H1 (cell line): ENCODE measurements around the gene CPNE8. TPM values are rescaled to one million over a fixed set of nuclear protein-coding genes. Genes with fewer than 3 reads are reported as not detected.

Experiments used
- CTCF ChIA-PET: fragments of 300-600 bp; sonication (Branson Sonifier 250); formaldehyde crosslinking; loops from one replicate; lab custom pipeline; 2021; ENCODE audit not compliant: partially characterized antibody; lab: Charles Lee
- POLR2A ChIA-PET: fragments of 300-600 bp; sonication (Branson Sonifier 250); formaldehyde crosslinking; loops from one replicate; lab custom pipeline; 2021; ENCODE audit warnings: inconsistent platforms; ENCODE audit not compliant: partially characterized antibody; lab: Charles Lee
- DNase-seq, 2 experiments: peaks; one replicate each; pipeline versions ENCODE4 v3.0.0 to v3.0.0-alpha.2; 2010 to 2022; ENCODE audit warnings: low spot score in 2 of 2, low read depth in 1 of 2, mixed read lengths in 1 of 2
- FAIRE-seq: peaks from 2 replicates; lab custom pipeline; 2011; peaks lifted over from hg19 to GRCh38; lab: Jason Lieb, UNC
- H2AFZ ChIP-seq: 2 replicates; pipeline ENCODE4 v1.8.1; 2012; ENCODE audit warnings: low read length, inconsistent platforms
- H2AK5ac ChIP-seq: 2 replicates; pipeline ENCODE4 v1.6.1; 2013; ENCODE audit warnings: low read depth, low read length
- H2BK120ac ChIP-seq: replicated peaks from 2 replicates; pipeline ENCODE3; 2013; ENCODE audit warnings: low read depth, low read length, inconsistent platforms
- H2BK12ac ChIP-seq: 2 replicates; pipeline ENCODE4 v1.6.1; 2013; ENCODE audit warnings: low read depth, low read length
- H2BK15ac ChIP-seq: 2 replicates; pipeline ENCODE4 v1.6.1; 2013; ENCODE audit warnings: low read length
- H2BK20ac ChIP-seq: 2 replicates; pipeline ENCODE4 v1.6.1; 2013; ENCODE audit warnings: low read length
- H2BK5ac ChIP-seq: 2 replicates; pipeline ENCODE4 v1.6.1; 2013; ENCODE audit warnings: low read depth, low read length
- H3K14ac ChIP-seq: 2 replicates; pipeline ENCODE4 v1.6.1; 2013; ENCODE audit warnings: inconsistent platforms; ENCODE audit not compliant: insufficient read length
- H3K18ac ChIP-seq: 2 replicates; pipeline ENCODE4 v1.6.1; 2013; ENCODE audit warnings: low read length; ENCODE audit errors: extremely low read depth
- H3K23ac ChIP-seq: 2 replicates; pipeline ENCODE4 v1.6.1; 2013; ENCODE audit warnings: inconsistent platforms; ENCODE audit not compliant: insufficient read length
- H3K23me2 ChIP-seq: 2 replicates; pipeline ENCODE4 v1.6.1; 2013; ENCODE audit warnings: low read depth, low read length
- H3K27ac ChIP-seq: 2 replicates; pipeline ENCODE4 v1.6.1; 2011; ENCODE audit warnings: low read depth, low read length, inconsistent platforms
- H3K27me3 ChIP-seq, 4 experiments: replicated peaks in 1 of 4; 1 replicate in 1 of 4; 2 replicates in 3 of 4; pipeline versions ENCODE4 v1.6.1 to v1.8.1; 2011 to 2013; ENCODE audit warnings: low read length in 3 of 4, mild to moderate bottlenecking in 3 of 4, inconsistent platforms in 2 of 4, mixed read lengths in 2 of 4, moderate library complexity in 1 of 4; ENCODE audit not compliant: control insufficient read depth in 3 of 4, insufficient read depth in 3 of 4; ENCODE audit errors: extremely low read depth in 1 of 4
- H3K36me3 ChIP-seq, 4 experiments: 2 replicates each; pipeline versions ENCODE4 v1.6.1 to v1.8.1; 2011 to 2013; ENCODE audit warnings: mild to moderate bottlenecking in 4 of 4, low read length in 3 of 4, moderate library complexity in 2 of 4, control low read depth in 1 of 4, inconsistent platforms in 1 of 4; ENCODE audit not compliant: insufficient read depth in 4 of 4, control insufficient read depth in 2 of 4
- H3K4ac ChIP-seq: replicated peaks from 2 replicates; pipeline ENCODE3; 2013; ENCODE audit warnings: low read length, low read depth, mixed read lengths, inconsistent platforms; ENCODE audit not compliant: insufficient read length
- H3K4me1 ChIP-seq, 4 experiments: replicated peaks in 1 of 4; 1 replicate in 1 of 4; 2 replicates in 3 of 4; pipeline versions ENCODE4 v1.6.1 to v1.8.1; 2011 to 2013; ENCODE audit warnings: low read length in 3 of 4, inconsistent platforms in 2 of 4, mixed read lengths in 1 of 4; ENCODE audit not compliant: insufficient read depth in 4 of 4, control insufficient read depth in 3 of 4
- H3K4me2 ChIP-seq, 2 experiments: 2 replicates each; pipeline versions ENCODE4 v1.6.1 to v1.8.1; 2011 to 2013; ENCODE audit warnings: low read depth in 2 of 2, low read length in 2 of 2, control low read depth in 1 of 2, inconsistent platforms in 1 of 2, mild to moderate bottlenecking in 1 of 2; ENCODE audit not compliant: insufficient read depth in 1 of 2
- H3K4me3 ChIP-seq, 4 experiments: fragments of 200-600, 300-600 bp in 1 of 4; sonication (generic), shearing (Covaris generic), sonication (Bioruptor Twin) in 1 of 4; 2 replicates each; pipeline versions ENCODE4 v1.5.1 to v1.8.1; 2011 to 2016; ENCODE audit warnings: low read length in 4 of 4, low read depth in 3 of 4, control low read depth in 2 of 4, inconsistent platforms in 2 of 4, mild to moderate bottlenecking in 2 of 4, mixed read lengths in 1 of 4, moderate library complexity in 1 of 4; ENCODE audit not compliant: insufficient read depth in 2 of 4; ENCODE audit errors: extremely low read depth in 1 of 4
- H3K56ac ChIP-seq: replicated peaks from 2 replicates; pipeline ENCODE3; 2013; ENCODE audit warnings: low read depth, mild to moderate bottlenecking, mixed read lengths, low read length, inconsistent platforms; ENCODE audit not compliant: insufficient read length
- H3K79me1 ChIP-seq: 2 replicates; pipeline ENCODE4 v1.6.1; 2013; ENCODE audit warnings: low read depth, low read length, control low read depth
- H3K79me2 ChIP-seq, 2 experiments: 2 replicates each; pipeline versions ENCODE4 v1.6.1 to v1.8.1; 2012 to 2013; ENCODE audit warnings: low read length in 2 of 2, mild to moderate bottlenecking in 2 of 2, inconsistent platforms in 1 of 2; ENCODE audit not compliant: insufficient read depth in 2 of 2, control insufficient read depth in 1 of 2
- H3K9ac ChIP-seq, 4 experiments: replicated peaks in 1 of 4; 1 replicate in 1 of 4; 2 replicates in 3 of 4; pipeline versions ENCODE4 v1.6.1 to v1.8.1; 2011 to 2013; ENCODE audit warnings: low read depth in 3 of 4, low read length in 3 of 4, control low read depth in 2 of 4, mild to moderate bottlenecking in 2 of 4, moderate library complexity in 2 of 4, inconsistent platforms in 1 of 4; ENCODE audit errors: extremely low read depth in 1 of 4
- H3K9me3 ChIP-seq, 2 experiments: 2 replicates each; pipeline versions ENCODE4 v1.6.1 to v1.8.1; 2012 to 2013; ENCODE audit warnings: mild to moderate bottlenecking in 2 of 2, moderate library complexity in 2 of 2, control low read depth in 1 of 2, inconsistent platforms in 1 of 2, low read depth in 1 of 2, low read length in 1 of 2, mixed read lengths in 1 of 2; ENCODE audit not compliant: insufficient read depth in 2 of 2
- H4K20me1 ChIP-seq, 2 experiments: replicated peaks in 1 of 2; 2 replicates each; pipeline versions ENCODE3 to v1.8.1; 2011 to 2013; ENCODE audit warnings: inconsistent platforms in 2 of 2, low read length in 2 of 2, mild to moderate bottlenecking in 1 of 2; ENCODE audit not compliant: insufficient read depth in 2 of 2, control insufficient read depth in 1 of 2
- H4K5ac ChIP-seq: 2 replicates; pipeline ENCODE4 v1.6.1; 2013; ENCODE audit warnings: low read length, low read depth, mixed read lengths, inconsistent platforms; ENCODE audit not compliant: insufficient read length
- H4K8ac ChIP-seq: 2 replicates; pipeline ENCODE4 v1.8.0; 2013; ENCODE audit warnings: mild to moderate bottlenecking, moderate library complexity, low read length, inconsistent platforms; ENCODE audit not compliant: insufficient read depth; ENCODE audit errors: extremely low read depth
- H4K91ac ChIP-seq: replicated peaks from 2 replicates; pipeline ENCODE3; 2013; ENCODE audit warnings: low read length, mixed read lengths, inconsistent platforms; ENCODE audit not compliant: insufficient read length
- CTBP2 ChIP-seq: IDR thresholded peaks from 2 replicates; pipeline ENCODE4 v1.7.0; 2011; ENCODE audit warnings: borderline replicate concordance, mild to moderate bottlenecking, moderate library complexity, mixed read lengths, low read length; ENCODE audit not compliant: insufficient read depth, insufficient read length
- CTCF ChIP-seq, 3 experiments: IDR thresholded peaks; 1 replicate in 2 of 3; 2 replicates in 1 of 3; pipeline versions ENCODE4 v1.5.1 to v1.6.1; 2011; ENCODE audit warnings: low read length in 3 of 3, mild to moderate bottlenecking in 3 of 3, inconsistent platforms in 2 of 3, low read depth in 1 of 3, moderate library complexity in 1 of 3; ENCODE audit not compliant: insufficient read depth in 1 of 3; ENCODE audit errors: control extremely low read depth in 1 of 3
- E2F6 ChIP-seq: IDR thresholded peaks from 2 replicates; pipeline ENCODE4 v1.6.1; 2012; ENCODE audit warnings: inconsistent platforms
- SAP30 ChIP-seq: fragments of 300-600 bp; sonication (generic); IDR thresholded peaks from 2 replicates; pipeline ENCODE4 v1.7.1; 2012; ENCODE audit warnings: low read length, moderate library complexity, mild to moderate bottlenecking, inconsistent platforms; ENCODE audit not compliant: insufficient read depth, insufficient replicate concordance
- USF2 ChIP-seq: IDR thresholded peaks from 2 replicates; pipeline ENCODE4 v1.6.1; 2011; ENCODE audit warnings: low read length, improper control_type of control experiment
- WGBS, 2 experiments: shearing (Covaris generic) in 1 of 2; methylation state at CpG; one replicate each; pipeline versions ENCODE4 v1.1.6 to v1.1.7; 2013 to 2015; ENCODE audit warnings: low lambda C conversion rate in 2 of 2, mixed read lengths in 2 of 2, inconsistent platforms in 1 of 2, low coverage in 1 of 2, missing lambda C conversion rate in 1 of 2; ENCODE audit not compliant: insufficient replicate concordance in 2 of 2, insufficient coverage in 1 of 2, insufficient read length in 1 of 2; ENCODE audit errors: extremely low coverage in 1 of 2, missing lambda C conversion rate in 1 of 2; 5-methylcytosine and 5-hydroxymethylcytosine counted together
- polyA plus RNA-seq, 7 experiments: library from polyadenylated mRNA; depleted of rRNA in 3 of 7; stranded (reverse) in 5 of 7; unstranded in 2 of 7; fragments of >200 nt in 5 of 7; fragments of 200-250 nt in 2 of 7; gene quantifications; 1 replicate in 5 of 7; 2 replicates in 1 of 7; 4 replicates in 1 of 7; pipeline versions ENCODE4 v1.2.1 to v1.2.3, GENCODE V29; 2011 to 2013; ENCODE audit warnings: missing spikeins in 2 of 7, mixed read lengths in 2 of 7
- total RNA-seq: library from RNA; stranded (reverse); fragmentation: NEBNext Ultra II Directional; extraction: Animal tissue kit (Norgen Biotek cat#: 25700); gene quantifications from 2 replicates; pipeline ENCODE4 v1.2.1, GENCODE V29; 2021

The CPNE8 gene
- total and polyA plus RNA-seq, 2 of the 8 experiments (the other 6 are each of a cell fraction or from before 2014, with no cell fraction given): 2.5 to 6.8 TPM

- Histone ChIP-seq H3K23me2 (no peaks in the 10 kb centered on the region), H3K4me2 (no peak overlapping the region), H2BK120ac (no peak overlapping the region), H2AFZ (no peak overlapping the region), H2BK12ac (no peak overlapping the region), H3K56ac (no peak overlapping the region), H3K9me3 (no peaks in the 10 kb centered on the region), H3K79me2 (no peaks in the 10 kb centered on the region), H2BK15ac (no peak overlapping the region), H2BK5ac (no peak overlapping the region), H4K91ac (no peak overlapping the region), H3K14ac (no peak overlapping the region), H3K27ac (no peak overlapping the region), H3K36me3 (no peaks in the 10 kb centered on the region), H3K27me3 (no peaks in the 10 kb centered on the region), H3K18ac (no peak overlapping the region), H4K5ac (no peak overlapping the region), H4K8ac (no peak overlapping the region), H2AK5ac (no peak overlapping the region), H2BK20ac (no peak overlapping the region), H3K4ac (no peak overlapping the region), H4K20me1 (no peaks in the 10 kb centered on the region), H3K4me1 (no peaks in the 10 kb centered on the region), H3K4me3 (no peak overlapping the region), H3K79me1 (no peaks in the 10 kb centered on the region), H3K9ac (no peak overlapping the region), H3K23ac (no peak overlapping the region)
- ChIA-PET CTCF (no interaction called here), POLR2A (no interaction called here)
- 94% methylated on average over 1 of the region's 1 CpG; no CpG with 5 or more reads in 1 of the 2 experiments for WGBS, 2 experiments
- no peak for DNase-seq
- FAIRE-seq: no peak
- TF ChIP-seq CTCF (IDR thresholded peaks at IDR 0.05; ENCODE audit: control extremely low read depth in 1 of 3, insufficient read depth in 1 of 3, low read depth in 1 of 3, low read length in 3 of 3): no peak
- TF ChIP-seq SAP30: no peak
- TF ChIP-seq E2F6: no peak
- TF ChIP-seq CTBP2: no peak
- TF ChIP-seq USF2: no peak
These were observed 120.0 kb downstream of the CPNE8 start for GRCh38 chr12:38785381-38785780.
